GM20431 (cell line): ENCODE data around the gene DNAAF1.
"Not testable (repeated sequence)": the region's sequence is repeated elsewhere in the genome, so short reads cannot be mapped to it uniquely, and the experiment has no call there.

Source experiments
- in situ Hi-C: fragments of 300-500 bp; cut with MseI, MboI; formaldehyde crosslinking; loops from one replicate; pipeline ENCODE4 v1.15.0; 2020; ENCODE audit warnings: low sequenced_read_pairs; ENCODE audit not compliant: unreplicated experiment

Gene DNAAF1

DNA sequence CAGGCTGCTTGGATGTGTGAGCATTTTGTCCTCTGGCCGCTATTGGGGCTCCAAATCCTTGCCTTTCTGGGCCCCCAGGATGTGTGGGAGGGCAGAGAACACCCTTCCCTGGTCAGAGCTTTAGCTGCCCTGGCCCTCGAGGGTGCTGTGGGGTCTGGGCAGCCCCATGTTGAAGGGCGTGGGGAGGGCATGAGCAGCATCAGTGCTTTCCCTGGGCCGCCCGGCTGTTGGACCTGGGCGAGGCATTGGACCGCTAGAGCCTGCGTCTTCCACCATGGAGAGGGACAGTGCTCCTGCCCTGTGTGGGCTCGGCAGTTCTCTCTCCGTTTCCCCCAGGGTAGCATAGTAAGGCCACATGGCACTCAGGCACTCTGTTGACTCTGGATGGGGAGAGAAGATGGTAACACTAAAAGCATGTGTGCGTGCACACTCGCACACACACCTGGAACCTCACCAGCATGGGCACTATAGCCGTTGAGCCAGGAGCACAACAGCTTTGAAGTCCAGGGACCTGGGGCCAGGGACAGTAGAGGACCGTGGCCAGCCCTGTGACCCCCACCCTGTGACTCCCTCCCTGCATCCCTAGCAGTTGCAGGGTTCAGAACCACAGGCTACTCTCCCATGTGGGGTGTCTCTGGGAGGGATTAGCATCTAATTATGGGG, 52.5 kb downstream of the DNAAF1 start:
- in situ Hi-C loops, result loop anchor here (25.0 kb wide), 1 partner anchor 235 kb away; the partner anchor contains the start of genes NECAB2 and OSGIN1

DNA sequence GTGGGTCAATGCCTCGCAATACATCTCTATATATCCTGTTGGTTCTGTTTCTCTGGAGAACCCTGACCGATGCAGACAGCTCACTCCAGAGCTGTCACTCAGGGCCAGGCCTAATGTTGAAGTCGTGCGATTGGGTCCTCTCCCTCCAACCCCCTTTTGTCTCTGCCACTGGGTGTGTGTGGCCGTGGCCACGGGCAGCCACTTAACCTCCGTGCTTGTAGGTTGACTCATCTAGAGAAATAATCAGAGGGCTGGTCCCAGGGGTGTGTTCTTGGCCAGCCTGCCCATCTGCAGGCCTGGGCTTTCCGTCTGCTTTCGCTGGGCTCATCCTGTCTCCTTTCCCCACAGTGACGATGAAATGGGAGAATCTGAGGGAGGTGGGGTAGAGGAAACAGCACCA, 53.3 kb downstream of the DNAAF1 start:
- in situ Hi-C loops, result loop anchor here (25.0 kb wide), 1 partner anchor 236 kb away; the partner anchor contains the start of genes NECAB2 and OSGIN1

DNA sequence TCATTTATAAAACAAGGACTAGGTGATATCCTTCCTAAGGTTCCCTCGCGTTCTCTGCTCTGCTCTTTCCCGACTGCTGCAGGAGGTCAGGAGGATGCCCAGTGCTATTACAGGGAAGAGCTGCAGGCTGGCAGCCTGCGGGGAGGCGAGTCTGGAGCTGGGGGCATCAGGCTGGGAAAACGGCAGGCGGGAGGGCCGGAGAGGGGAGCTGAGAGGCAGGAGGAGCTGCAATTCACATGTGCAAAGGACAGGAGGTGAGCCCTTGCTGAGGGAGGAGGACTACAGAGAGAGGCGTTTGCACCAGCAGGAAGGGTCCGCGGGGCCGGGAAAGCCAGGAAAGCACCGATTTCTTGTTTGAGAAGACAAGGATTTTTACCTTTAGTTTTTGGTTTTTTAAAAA, 54.0 kb downstream of the DNAAF1 start:
- in situ Hi-C loops, result loop anchor here (25.0 kb wide), 1 partner anchor 237 kb away; the partner anchor contains the start of genes NECAB2 and OSGIN1

DNA sequence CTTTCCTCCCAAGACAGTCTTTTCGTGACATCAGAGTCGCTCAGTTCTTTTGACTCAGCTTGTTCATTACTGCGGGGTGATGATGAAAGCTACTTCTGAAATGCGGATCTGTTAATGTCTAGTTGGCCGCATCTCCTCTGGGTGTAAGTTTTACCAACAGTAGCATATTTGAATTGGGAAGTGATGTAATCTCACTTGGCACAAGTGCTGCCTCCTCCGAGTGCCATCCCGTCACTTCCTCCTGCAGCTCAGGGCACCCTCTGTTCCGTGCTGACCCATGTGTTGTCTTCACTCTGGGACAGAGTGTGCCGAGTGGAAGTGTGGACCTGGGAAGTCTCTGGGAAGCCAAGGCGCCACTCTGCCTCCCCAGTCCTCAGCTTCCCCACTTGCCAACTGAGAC, 54.8 kb downstream of the DNAAF1 start:
- in situ Hi-C loops, result loop anchor here (25.0 kb wide), 1 partner anchor 238 kb away; the partner anchor contains the start of genes NECAB2 and OSGIN1

DNA sequence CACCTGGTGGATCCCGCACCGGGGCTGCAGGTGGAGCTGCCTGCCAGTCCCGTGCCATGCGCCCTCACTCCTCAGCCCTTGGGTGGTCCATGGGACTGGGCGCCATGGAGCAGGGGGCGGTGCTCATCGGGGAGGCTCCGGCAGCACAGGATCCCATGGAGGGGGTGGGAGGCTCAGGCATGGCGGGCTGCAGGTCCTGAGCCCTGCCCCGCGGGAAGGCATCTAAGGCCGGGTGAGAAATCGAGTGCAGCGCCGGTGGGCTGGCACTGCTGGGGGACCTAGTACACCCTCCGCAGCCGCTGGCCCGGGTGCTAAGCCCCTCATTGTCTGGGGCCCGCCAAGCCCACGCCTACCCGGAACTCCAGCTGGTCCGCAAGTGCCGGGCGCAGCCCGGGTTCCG, 59.4 kb downstream of the DNAAF1 start:
- in situ Hi-C loops, result not testable (repeated sequence)

DNA sequence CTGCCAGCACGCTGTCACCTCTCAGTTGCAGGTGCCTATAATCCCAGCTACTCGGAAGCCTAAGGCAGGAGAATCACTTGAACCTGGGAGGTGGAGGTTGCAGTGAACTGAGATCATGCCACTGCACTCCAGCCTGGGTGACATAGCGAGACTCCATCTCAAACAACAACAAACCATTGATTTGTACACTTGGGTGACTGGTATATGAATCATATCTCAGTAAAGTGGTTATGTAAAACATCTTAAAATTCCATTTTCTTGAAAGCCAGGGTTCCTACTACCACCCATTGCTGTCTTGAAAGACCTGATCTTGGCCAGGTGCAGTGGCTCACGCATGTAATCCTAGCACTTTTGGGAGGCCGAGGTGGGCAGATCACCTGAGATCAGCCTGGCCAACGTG, 60.0 kb downstream of the DNAAF1 start:
- in situ Hi-C loops, result not testable (repeated sequence)

DNA sequence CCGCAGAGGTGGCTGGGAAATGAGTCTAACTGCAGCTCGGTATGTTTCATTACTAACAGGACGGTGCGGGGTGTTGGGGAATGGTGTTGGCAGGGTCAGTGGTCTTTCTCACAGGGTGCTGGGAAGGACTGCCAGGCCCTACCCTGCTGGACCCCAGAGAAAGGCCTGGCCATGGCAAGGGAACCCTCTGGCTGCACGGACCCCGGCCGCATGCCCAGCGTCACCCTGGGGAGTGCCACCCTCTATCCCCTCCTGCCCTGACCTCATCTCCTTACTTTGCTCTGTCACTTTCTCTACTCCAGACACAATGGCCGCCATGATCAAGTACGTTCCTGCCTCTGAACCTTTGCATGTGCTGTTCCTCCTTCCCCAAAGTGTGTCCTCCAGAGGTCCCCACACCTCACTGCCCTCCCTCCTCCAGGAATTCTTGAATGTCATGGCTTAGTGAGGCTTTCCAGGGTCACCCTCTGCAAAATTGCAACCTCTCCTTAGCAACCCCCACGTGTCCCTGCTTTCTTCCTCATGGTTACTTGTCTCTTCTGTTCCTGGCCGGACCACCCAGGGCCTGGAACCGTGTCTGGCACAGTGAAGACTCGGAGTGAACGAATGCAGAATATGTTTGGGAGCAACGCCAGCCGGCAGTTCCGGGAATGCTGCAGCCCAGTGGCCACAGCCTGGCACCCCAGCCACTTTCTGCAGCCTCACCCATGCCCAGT, 61.0 kb downstream of the DNAAF1 start:
- in situ Hi-C loops, result no loop called here

DNA sequence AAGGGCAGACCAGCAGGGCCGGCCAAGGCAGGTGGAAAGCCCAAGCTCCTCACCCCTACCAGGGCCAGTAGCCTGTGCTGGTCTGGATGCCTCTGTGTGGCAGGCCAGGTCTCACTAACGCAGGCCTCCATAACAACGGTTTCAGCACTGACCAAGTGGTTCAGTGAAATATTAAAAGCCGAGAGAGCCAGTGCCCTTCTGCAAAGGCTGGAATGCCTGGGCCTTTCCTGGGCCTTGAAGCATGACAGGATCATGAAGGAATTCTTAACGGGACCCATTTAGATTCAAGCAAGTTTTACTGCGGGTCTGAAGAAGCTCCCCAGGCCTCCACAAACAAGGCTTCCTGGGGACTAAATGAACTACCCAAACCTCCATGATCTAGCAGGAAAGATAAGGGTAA, 62.1 kb downstream of the DNAAF1 start:
- in situ Hi-C loops, result no loop called here

DNA sequence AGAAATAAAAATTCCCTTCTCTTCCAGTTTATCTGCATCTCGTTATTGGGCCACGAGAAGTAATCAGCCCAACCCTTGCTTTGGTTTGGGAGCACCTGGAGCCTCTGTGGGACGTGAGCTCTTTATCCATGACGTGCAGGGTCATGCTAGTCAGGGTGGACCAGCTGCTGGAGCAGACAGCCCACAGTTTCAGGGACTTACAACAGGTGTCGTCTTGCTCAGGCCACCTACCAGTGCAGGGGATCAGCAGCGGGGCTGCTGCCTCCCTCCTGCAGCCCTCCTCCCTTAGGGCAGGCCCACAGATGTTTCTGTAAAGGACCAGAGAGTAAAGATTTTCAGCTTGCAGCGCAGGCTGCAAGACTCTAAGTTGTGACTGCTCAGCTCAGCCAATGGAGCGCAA, 62.8 kb downstream of the DNAAF1 start:
- in situ Hi-C loops, result no loop called here

DNA sequence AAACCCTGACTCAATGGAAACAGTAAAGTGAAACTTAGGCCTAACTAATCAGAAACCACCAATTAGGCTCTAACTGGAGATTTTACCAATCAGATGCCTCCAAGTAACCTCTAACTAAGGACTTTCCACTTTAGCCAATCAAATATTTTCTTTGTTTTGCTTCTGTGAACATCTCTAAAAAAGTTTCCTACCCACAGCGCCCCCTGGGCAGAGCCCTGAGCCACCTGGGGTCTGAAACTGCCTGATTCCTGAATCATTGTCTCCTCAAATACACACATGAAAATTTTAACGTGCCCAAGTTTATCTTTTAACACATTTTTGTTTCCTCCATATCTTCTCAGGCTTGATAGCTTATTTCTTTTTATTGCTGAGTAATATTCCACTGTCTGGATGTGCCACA, 64.9 kb downstream of the DNAAF1 start:
- in situ Hi-C loops, result no loop called here

DNA sequence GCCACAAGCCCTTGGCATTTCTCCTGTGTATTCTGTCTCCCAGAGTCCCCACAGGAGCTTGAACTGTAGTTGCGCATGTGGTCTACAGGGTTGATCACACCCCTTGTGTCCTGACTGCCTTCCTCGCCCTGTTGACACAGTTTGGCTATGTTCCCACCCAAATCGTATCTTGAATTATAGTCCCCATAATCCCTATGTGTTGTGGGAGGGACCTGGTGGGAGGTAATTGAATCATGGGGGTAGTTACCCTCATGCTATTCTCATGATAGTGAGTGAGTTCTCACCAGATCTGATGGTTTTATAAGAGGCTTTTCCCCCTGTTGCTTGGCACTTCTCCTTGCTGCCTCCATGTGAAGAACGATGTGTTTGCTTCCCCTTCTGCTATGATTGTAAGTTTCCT, 67.0 kb downstream of the DNAAF1 start:
- in situ Hi-C loops, result no loop called here

DNA sequence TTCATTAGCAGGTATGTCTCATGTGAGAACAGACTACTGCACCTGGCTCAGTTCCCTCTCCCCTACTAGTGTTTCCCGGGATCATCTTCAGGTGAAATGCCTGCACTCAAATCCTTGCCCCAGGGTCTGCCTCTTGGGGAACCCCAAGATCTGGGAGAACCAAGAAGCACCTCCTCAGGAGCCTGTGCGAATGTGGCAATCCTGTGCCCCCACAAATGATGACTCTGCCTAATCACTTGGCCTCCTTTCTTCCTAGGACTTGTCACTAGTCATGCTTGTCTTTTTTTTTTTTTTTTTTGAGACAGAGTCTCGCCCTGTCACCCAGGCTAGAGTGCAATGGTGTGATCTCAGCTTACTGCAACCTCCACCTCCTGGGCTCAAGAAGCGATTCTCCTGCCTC, 67.5 kb downstream of the DNAAF1 start:
- in situ Hi-C loops, result no loop called here

DNA sequence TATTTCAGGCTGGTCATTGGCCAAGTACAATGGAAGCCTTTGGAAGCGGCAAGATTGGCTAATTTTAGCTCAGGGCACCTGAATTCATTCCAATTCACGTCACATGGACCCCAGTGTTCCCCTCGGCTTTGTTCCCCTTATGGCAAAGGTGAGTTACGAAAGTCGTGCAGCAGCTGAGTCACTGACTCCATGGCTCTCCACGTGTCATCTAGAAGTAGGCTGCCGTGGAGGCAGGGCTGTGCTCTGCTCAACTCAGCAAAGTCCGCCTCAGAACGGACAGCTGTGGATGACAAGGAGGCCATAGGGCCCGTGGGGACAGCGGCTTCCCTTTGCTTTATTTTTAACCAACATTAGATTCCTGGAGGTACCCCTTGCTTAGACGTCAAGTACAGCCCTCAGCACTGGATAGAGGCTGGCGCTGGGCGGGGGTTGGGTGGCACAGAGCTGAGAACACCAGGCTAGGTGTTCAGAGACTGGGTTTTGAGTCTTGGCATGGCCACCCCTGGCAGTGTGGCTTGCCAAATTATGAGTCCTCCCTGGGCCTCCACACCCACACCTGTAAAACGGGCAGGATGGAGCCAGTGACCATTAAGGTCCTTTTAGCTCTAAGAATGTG, 69.5 kb downstream of the DNAAF1 start:
- in situ Hi-C loops, result no loop called here

DNA sequence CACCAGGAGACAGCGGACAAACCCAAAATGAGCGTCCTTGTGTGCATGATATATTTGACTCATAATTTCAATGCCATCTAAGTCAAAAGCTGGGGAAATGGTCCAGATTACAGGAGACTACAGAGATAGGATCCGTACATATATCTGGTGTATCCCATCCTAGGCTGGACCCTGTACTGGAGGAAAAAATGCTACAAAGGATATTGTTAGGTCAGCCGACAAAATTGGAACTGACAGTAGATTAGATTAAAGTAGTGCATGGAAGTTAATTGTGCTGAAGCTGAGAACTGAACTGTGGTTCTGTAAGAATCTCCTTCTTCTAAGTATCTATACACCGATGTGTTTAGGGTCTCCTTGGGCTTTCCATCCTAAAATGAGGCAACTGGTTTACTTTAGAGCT, 70.4 kb downstream of the DNAAF1 start:
- in situ Hi-C loops, result no loop called here

DNA sequence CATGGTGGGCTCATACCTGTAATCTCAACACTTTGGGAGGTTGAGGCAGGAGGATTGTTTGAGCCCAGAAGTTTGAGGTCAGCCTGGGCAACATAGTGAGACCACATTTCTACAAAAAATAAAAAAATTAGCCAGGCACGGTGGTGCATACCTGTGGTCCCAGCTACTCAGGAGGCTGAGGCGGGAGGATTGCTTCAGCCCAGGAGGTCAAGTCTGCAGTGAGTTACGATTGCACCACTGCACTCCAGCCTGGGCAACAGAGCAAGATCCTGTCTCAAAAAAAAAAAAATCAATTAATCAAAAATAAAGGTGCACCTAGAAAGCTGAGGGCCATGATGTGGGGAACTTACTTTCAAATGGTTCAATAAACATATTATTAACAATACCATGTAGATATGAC, 71.0 kb downstream of the DNAAF1 start:
- in situ Hi-C loops, result not testable (repeated sequence)

DNA sequence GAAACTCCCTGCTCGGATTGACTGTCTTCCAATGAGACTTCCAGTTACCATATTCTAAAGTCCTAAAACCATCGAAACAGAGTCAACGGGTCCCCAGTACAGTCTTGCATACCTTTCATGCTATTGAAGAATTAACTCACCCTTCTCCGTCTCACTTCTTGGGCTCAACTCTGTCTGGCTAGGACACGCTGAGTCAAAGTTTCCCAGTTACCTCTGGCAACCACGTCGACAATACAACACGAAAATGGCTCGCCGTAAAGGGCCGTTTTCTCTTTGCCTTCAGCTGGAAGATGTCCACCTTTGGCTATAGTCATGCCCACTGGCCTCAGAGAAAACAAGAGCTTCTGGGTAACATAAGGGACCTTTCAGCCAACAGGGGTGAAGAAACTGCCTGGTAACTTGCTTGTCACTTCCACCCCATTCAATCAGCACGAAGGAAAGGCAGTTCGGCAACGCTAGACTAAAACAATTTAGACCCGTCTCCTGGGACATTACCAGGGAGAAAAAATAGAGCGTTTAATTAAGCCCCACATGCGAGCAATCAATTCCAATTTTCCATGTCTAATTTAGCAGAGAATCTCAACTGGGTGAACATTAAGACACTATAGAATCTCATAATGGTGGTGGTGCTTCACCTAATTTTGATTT, 73.2 kb downstream of the DNAAF1 start:
- in situ Hi-C loops, result no loop called here

DNA sequence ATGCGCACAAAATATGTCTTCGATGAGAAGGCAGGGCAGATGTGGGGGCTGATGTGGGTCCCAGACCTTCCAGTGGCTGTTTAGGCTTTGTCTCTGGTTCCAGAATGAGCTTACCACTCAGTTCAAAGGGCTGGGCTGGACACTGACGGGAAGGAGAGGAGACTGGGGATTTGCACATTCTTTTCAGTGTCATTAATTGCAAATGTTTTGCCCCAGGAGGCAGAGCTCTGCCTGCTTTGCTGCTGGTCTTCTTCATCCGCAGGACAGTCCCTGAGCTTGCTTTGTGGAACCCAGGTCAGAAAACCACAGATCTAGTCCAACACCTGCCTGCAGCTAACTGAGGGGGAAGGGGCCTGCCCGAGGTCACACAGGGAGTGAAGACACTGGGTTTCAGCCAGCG, 73.8 kb downstream of the DNAAF1 start:
- in situ Hi-C loops, result no loop called here

DNA sequence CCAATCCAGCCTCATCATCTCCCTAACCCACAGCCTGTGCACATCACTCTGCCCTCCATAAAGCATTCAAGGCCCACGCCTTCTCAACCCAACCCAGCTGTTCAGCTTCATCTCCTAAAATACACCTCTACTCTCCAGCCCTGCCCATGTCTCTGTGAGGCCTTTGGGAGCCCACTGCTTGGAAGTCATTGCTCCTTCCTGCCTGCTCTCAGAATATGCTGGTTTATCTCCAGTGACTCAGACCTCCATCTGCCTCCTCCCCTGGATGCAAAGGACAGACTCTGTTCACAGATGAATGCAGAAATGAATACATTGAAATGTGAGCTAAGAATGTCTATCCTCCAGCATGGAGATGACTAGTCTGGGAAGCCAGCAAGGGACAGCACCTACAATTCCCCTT, 75.7 kb downstream of the DNAAF1 start:
- in situ Hi-C loops, result no loop called here

DNA sequence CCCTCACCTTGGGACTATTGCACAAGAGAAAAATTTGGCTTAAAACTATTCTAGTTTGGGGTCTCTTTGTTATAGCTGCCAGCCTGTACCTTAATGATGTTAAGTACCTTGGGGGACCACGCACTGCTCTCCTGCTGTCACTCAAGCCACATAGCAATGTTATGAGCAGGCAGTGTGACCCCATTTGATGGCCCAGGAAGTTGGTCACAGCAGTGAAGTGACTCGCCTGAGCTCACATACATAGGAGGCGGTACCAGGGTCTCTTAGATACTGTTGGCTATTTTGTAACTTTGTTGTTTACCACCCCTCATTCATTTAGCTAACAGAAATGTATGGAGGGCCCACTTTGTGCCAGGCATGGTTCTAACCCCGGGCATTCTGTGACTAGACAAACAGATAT, 78.3 kb downstream of the DNAAF1 start:
- in situ Hi-C loops, result no loop called here

DNA sequence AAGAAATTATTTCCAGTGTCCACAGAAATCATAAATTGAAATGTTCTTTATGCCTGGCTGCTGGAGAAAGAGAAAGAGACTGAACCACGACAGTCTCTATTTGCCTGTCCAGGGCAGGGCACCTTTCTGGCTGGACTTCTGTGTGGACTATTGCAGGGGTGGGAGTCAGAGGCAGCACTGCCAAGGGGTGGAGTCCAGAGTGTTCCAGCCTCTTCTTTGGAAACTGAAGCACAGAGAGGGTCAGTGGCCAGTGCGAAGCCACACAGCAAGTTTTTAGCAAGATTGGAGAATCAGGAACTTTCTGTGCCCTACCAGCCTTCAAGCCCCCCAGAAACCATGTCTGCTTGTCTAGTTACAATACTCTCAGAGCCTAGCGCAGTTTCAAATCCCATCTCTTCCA, 79.4 kb downstream of the DNAAF1 start:
- in situ Hi-C loops, result no loop called here

DNA sequence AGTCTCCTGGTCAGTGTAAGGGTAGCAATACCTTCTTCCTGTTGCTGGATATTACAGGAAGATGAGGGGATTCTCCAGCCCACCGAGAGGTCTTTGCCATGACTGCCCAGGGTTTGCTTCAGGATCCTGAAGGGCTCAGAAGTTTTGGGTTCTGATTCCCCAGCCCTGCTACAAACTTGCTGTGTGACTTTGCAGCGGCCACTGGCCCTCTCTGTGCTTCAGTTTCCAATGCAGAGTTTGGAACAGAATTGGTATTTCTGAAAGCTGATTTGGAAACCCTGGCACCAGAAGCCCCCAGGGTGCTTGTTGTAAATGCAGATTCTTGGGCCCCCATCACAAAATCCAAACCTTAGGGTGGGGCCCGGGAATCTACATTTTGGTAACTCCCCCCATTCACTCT, 80.0 kb downstream of the DNAAF1 start:
- in situ Hi-C loops, result no loop called here
